ENCODE data around the gene KRTAP2-4.
"Not testable (repeated sequence)": the region's sequence is repeated elsewhere in the genome, so short reads cannot be mapped to it uniquely, and the experiment has no call there.

Gene KRTAP2-4

GRCh38 chr17:41082626-41083025, 16.9 kb upstream of the KRTAP2-4 start:
- no peak overlapping the region for H3K4me3 ChIP-seq (ENCODE audit: low read depth, low read length)
- no peak for TF ChIP-seq CTCF (IDR thresholded peaks at IDR 0.05; ENCODE audit: low read depth, low read length)
- in situ Hi-C loops (cut with HindIII; ENCODE audit: low sequenced_read_pairs): no loop called here
- DNase-seq (ENCODE audit: low read depth, low spot score): no peak

GRCh38 chr17:41076788-41077187, 11.1 kb upstream of the KRTAP2-4 start:
- no peak for TF ChIP-seq CTCF (IDR thresholded peaks at IDR 0.05; ENCODE audit: low read depth, low read length)
- DNase-seq (ENCODE audit: low read depth, low spot score): no peak
- in situ Hi-C loops (cut with HindIII; ENCODE audit: low sequenced_read_pairs): no loop called here
- H3K4me3 ChIP-seq (ENCODE audit: low read depth, low read length): no peak overlapping the region

DNA sequence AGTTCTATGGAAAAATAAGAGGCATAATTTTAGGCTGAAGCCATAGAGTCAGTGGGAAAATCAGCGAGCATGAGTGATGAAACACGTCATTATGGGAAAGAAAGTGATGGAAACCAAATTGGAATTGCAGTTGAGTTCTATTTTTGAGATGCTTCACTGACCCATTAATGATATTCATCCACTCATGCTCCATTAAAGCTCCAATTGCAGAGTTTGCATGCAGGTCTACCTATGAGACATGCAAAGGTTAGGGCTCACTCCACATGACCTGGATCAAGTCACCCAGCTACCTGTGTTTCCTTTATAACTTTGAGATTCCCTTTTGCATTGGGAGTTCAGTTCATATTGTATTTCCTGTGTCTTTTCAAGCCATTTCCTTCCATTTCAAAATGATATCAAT, 8.0 kb upstream of the KRTAP2-4 start:
- no peak for TF ChIP-seq CTCF (IDR thresholded peaks at IDR 0.05; ENCODE audit: low read depth, low read length)
- H3K4me3 ChIP-seq (ENCODE audit: low read depth, low read length): no peak overlapping the region
- DNase-seq (ENCODE audit: low read depth, low spot score): no peak
- in situ Hi-C loops (cut with HindIII; ENCODE audit: low sequenced_read_pairs): no loop called here

- in situ Hi-C loops (cut with HindIII; ENCODE audit: low sequenced_read_pairs): no loop called here
- no peak for TF ChIP-seq CTCF (IDR thresholded peaks at IDR 0.05; ENCODE audit: low read depth, low read length)
- H3K4me3 ChIP-seq (ENCODE audit: low read depth, low read length): no peak overlapping the region
- no peak for DNase-seq (ENCODE audit: low read depth, low spot score)
Observed at GRCh38 chr17:41071606-41072360, 6.1 kb upstream of the KRTAP2-4 start.

DNA sequence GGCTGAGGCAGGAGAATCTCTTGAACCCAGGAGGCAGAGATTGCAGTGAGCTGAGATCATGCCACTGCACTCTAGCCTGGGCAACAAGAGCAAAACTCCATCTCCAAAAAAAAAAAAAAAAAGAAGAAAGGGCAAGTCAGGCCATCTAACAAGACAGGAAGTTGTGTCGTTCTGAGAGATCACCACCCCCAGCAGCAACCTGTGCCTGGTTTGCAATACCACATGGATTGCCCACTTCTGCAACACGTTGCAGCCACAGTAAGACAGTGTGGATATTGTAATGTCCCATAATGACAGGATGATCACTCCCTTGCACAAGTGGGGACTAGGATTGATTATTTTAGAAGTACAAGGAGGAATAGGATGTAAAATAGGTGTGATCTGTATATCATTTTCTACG, 3.4 kb upstream of the KRTAP2-4 start:
- TF ChIP-seq CTCF (IDR thresholded peaks at IDR 0.05; ENCODE audit: low read depth, low read length): no peak
- no peak overlapping the region for H3K4me3 ChIP-seq (ENCODE audit: low read depth, low read length)
- DNase-seq (ENCODE audit: low read depth, low spot score): no peak
- in situ Hi-C loops (cut with HindIII; ENCODE audit: low sequenced_read_pairs): no loop called here

- TF ChIP-seq CTCF (IDR thresholded peaks at IDR 0.05; ENCODE audit: low read depth, low read length): no peak
- DNase-seq (ENCODE audit: low read depth, low spot score): no peak
- H3K4me3 ChIP-seq (ENCODE audit: low read depth, low read length): no peak overlapping the region
- in situ Hi-C loops (cut with HindIII; ENCODE audit: low sequenced_read_pairs): no loop called here
Observed at GRCh38 chr17:41067281-41067680, 1.6 kb upstream of the KRTAP2-4 start.

DNA sequence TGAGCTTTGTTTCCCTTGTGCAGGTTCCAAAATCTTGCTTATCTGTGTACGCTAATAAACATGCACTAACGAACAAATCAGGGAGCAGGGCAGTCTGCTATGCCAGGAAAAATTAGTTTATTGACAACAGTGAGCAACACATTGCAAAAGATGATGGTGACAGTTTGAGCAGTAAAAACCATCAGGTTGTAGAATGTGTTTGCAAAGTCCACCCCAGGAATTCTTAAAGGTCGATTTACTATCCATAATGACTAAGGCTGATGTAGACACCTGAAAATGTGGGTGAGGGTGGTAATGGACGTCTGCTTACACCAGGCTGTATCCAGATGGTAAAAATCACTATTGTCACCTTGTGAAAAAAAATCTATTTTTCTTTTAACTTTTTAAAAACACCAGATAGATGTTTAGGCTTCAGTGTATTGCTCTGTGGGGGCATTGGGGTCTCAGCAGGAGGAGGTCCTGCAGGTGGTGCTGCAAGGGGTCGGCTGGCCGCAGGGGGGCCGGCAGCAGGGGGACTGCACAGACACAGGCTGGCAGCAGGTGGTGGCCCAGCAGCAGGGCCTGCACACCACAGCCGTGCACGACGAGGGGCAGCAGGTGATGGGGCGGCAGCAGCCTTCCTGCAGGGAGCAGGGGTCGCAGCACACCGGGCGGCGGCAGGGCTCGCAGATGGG, 526 bp downstream of the KRTAP2-4 start:
- H3K4me3 ChIP-seq (ENCODE audit: low read depth, low read length); in situ Hi-C loops (cut with HindIII; ENCODE audit: low sequenced_read_pairs); DNase-seq (ENCODE audit: low read depth, low spot score): not testable (repeated sequence)
